ENCODE measurements around the gene COBL. TPM values are rescaled to one million over a fixed set of nuclear protein-coding genes. Genes with fewer than 3 reads are reported as not detected.

The COBL gene
- total RNA-seq, 1 experiment from 2014 or later: 52.3 TPM

DNA sequence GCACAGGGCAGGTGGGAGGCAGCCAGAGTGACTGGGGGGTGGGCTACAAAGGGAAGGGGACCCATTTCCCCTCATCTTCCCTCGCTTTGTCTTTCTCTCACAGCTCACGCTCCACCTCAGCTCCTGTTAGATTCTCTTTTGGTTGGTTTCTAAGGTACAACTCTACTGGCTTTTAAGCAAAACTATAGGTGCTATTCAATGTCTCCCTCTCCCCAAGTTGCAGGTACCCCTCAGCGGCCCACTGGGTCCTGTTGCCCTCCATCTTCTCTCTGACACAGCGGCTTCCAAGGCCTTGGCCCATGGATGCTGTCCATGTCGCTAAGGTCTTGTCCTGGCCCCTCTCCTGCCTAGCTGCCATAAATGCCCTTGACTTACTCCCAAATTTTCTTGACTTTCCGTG lies 168.4 kb downstream of the COBL start:
- Histone ChIP-seq H3K56ac (ENCODE audit: insufficient read length, low read depth, low read length) (no peak overlapping the region), H3K23ac (ENCODE audit: insufficient read length, low read depth, low read length) (no peak overlapping the region), H2BK12ac (ENCODE audit: insufficient read length, low read depth, low read length) (no peak overlapping the region), H3T11ph (ENCODE audit: low read length) (no peak overlapping the region), H3K79me1 (ENCODE audit: insufficient read depth, low read depth, low read length, poor library complexity, severe bottlenecking) (no peaks in the 10 kb centered on the region), H3K27ac (ENCODE audit: insufficient read length, low read depth, low read length) (no peak overlapping the region), H3K4me1 (ENCODE audit: insufficient read depth, low read length) (peaks cover 9% of the 10 kb centered on the region; the same call in 1 of the 2 replicates), H3K14ac (ENCODE audit: insufficient read depth, low read length) (no peak overlapping the region), H3K79me2 (ENCODE audit: insufficient read depth, low read length) (no peaks in the 10 kb centered on the region), H2BK5ac (ENCODE audit: insufficient read length, low read length) (no peak overlapping the region), H3K9ac (ENCODE audit: extremely low read depth, insufficient read length, low read length) (no peak overlapping the region), H2AFZ (ENCODE audit: low read length) (no peak overlapping the region), H3K23me2 (ENCODE audit: insufficient read length, low read depth, low read length, poor library complexity, severe bottlenecking) (no peaks in the 10 kb centered on the region), H4K5ac (ENCODE audit: insufficient read length, low read depth, low read length) (no peak overlapping the region), H2BK120ac (ENCODE audit: low read depth, low read length, poor library complexity, severe bottlenecking) (no peak overlapping the region), H2BK15ac (ENCODE audit: low read depth, low read length) (no peak overlapping the region), H4K8ac (replicated peaks; ENCODE audit: insufficient read length, low read depth, low read length) (no peak overlapping the region), H2AK5ac (ENCODE audit: insufficient read length, low read length) (no peak overlapping the region), H3K9me3 (ENCODE audit: control insufficient read depth, low read depth, low read length) (no peaks in the 10 kb centered on the region), H2BK20ac (ENCODE audit: low read depth, low read length, poor library complexity, severe bottlenecking) (no peak overlapping the region), H3K18ac (ENCODE audit: insufficient read length, low read depth, low read length) (no peak overlapping the region), H4K20me1 (ENCODE audit: control insufficient read depth, insufficient read depth, insufficient read length) (no peaks in the 10 kb centered on the region), H4K91ac (ENCODE audit: insufficient read length, low read depth, low read length) (no peak overlapping the region), H3K4me2 (ENCODE audit: insufficient read depth, insufficient read length, low read length) (no peak overlapping the region), H3K4ac (ENCODE audit: low read depth, low read length) (no peak overlapping the region), H3K27me3 (ENCODE audit: insufficient read depth, low read length) (no peaks in the 10 kb centered on the region)
- WGBS (ENCODE audit: extremely low coverage, insufficient read length, low lambda C conversion rate): no CpG with 5 or more reads among the region's 6 CpGs
- Mint-ChIP-seq H3K9me3 (peaks cover 24 to 28% of the 10 kb centered on the region in 2 experiments), H3K4me1 (peaks cover 12 to 13% of the 10 kb centered on the region in 2 experiments), H3K36me3 (ENCODE audit: insufficient read depth in 1 of 3, low read depth in 3 of 3) (peaks cover 15 to 48% (median 44%) of the 10 kb centered on the region in 3 experiments), H3K27ac (no peak overlapping the region; a peak in 1 of 7 replicates), H3K27me3 (ENCODE audit: low read depth) (no peaks in the 10 kb centered on the region), H3K4me3 (no peak overlapping the region)
- TF ChIP-seq, protein P1, sequence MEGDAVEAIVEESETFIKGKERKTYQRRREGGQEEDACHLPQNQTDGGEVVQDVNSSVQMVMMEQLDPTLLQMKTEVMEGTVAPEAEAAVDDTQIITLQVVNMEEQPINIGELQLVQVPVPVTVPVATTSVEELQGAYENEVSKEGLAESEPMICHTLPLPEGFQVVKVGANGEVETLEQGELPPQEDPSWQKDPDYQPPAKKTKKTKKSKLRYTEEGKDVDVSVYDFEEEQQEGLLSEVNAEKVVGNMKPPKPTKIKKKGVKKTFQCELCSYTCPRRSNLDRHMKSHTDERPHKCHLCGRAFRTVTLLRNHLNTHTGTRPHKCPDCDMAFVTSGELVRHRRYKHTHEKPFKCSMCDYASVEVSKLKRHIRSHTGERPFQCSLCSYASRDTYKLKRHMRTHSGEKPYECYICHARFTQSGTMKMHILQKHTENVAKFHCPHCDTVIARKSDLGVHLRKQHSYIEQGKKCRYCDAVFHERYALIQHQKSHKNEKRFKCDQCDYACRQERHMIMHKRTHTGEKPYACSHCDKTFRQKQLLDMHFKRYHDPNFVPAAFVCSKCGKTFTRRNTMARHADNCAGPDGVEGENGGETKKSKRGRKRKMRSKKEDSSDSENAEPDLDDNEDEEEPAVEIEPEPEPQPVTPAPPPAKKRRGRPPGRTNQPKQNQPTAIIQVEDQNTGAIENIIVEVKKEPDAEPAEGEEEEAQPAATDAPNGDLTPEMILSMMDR (conservative IDR thresholded peaks at IDR 0.05): no peak
- no peak for DNase-seq

Data from H9 (cell line).